CD14-positive monocyte (primary cell): ENCODE results near the gene KIF17. TPM values are rescaled to one million over a fixed set of nuclear protein-coding genes. Genes with fewer than 3 reads are reported as not detected.

Experiments
- DNase-seq, 3 donors: peaks; one replicate each; pipeline ENCODE4 v3.0.0-alpha.2; 2011 to 2022
- H2AFZ ChIP-seq: 2 replicates; pipeline ENCODE4 v1.6.0; 2012; ENCODE audit warnings: mild to moderate bottlenecking, low read depth, low read length, inconsistent platforms; ENCODE audit not compliant: insufficient read depth, poor library complexity, severe bottlenecking
- H3K27ac ChIP-seq, 2 donors: 1 replicate in 1 of 2; 2 replicates in 1 of 2; pipeline ENCODE4 v1.5.1; 2012 to 2013; ENCODE audit warnings: low read length in 2 of 2, control low read depth in 1 of 2, inconsistent platforms in 1 of 2, low read depth in 1 of 2, mild to moderate bottlenecking in 1 of 2
- H3K27me3 ChIP-seq, 2 donors: one replicate each; pipeline versions ENCODE4 v1.6.0 to v1.6.1; 2011 to 2013; ENCODE audit warnings: low read length in 2 of 2; ENCODE audit not compliant: control insufficient read depth in 2 of 2, insufficient read depth in 2 of 2
- H3K36me3 ChIP-seq, 2 donors: replicated peaks in 1 of 2; 1 replicate in 1 of 2; 2 replicates in 1 of 2; pipeline versions ENCODE4 v1.5.1 to v1.6.1; 2012 to 2013; ENCODE audit warnings: low read length in 2 of 2, control low read depth in 1 of 2, inconsistent platforms in 1 of 2, mild to moderate bottlenecking in 1 of 2; ENCODE audit not compliant: insufficient read depth in 2 of 2, control insufficient read depth in 1 of 2
- H3K4me1 ChIP-seq, 2 donors: 1 replicate in 1 of 2; 2 replicates in 1 of 2; pipeline versions ENCODE4 v1.5.1 to v1.6.1; 2012 to 2013; ENCODE audit warnings: low read length in 2 of 2, control low read depth in 1 of 2, inconsistent platforms in 1 of 2, mild to moderate bottlenecking in 1 of 2, moderate library complexity in 1 of 2; ENCODE audit not compliant: insufficient read depth in 2 of 2, control insufficient read depth in 1 of 2
- H3K4me2 ChIP-seq: replicated peaks from 2 replicates; pipeline ENCODE3; 2012; ENCODE audit warnings: low read length, moderate library complexity, mild to moderate bottlenecking; ENCODE audit not compliant: poor library complexity, severe bottlenecking; ENCODE audit errors: extremely low read depth
- H3K4me3 ChIP-seq, 3 experiments: fragments of 200-600 bp in 1 of 3; sonication (generic) in 1 of 3; replicated peaks in 1 of 3; 1 replicate in 2 of 3; 2 replicates in 1 of 3; pipeline ENCODE4 v1.5.1; 2011 to 2013; ENCODE audit warnings: low read length in 3 of 3, mild to moderate bottlenecking in 3 of 3, control low read depth in 2 of 3, low read depth in 2 of 3, inconsistent platforms in 1 of 3, moderate library complexity in 1 of 3
- H3K79me2 ChIP-seq: 2 replicates; pipeline ENCODE4 v1.6.0; 2012; ENCODE audit warnings: mild to moderate bottlenecking, control low read depth, inconsistent platforms, low read length, moderate library complexity; ENCODE audit not compliant: insufficient read depth
- H3K9ac ChIP-seq: 2 replicates; pipeline ENCODE4 v1.6.0; 2017; ENCODE audit warnings: low read length, mild to moderate bottlenecking; ENCODE audit not compliant: insufficient read depth, poor library complexity, severe bottlenecking
- H3K9me3 ChIP-seq, 2 donors: replicated peaks in 1 of 2; 1 replicate in 1 of 2; 2 replicates in 1 of 2; pipeline versions ENCODE4 v1.5.1 to v1.6.1; 2012 to 2013; ENCODE audit warnings: low read length in 2 of 2, control low read depth in 1 of 2; ENCODE audit not compliant: control insufficient read depth in 1 of 2, insufficient read depth in 1 of 2
- H4K20me1 ChIP-seq: 2 replicates; pipeline ENCODE4 v1.6.0; 2012; ENCODE audit warnings: mild to moderate bottlenecking, low read length, control low read depth, moderate library complexity; ENCODE audit not compliant: insufficient read depth
- H3K27ac Mint-ChIP-seq, 7 donors: one replicate each; pipeline ENCODE4 v1.8.0; 2020; ENCODE audit warnings: mild to moderate bottlenecking in 7 of 7, mixed read lengths in 7 of 7, moderate library complexity in 6 of 7, inconsistent platforms in 2 of 7
- H3K27me3 Mint-ChIP-seq, 3 donors: one replicate each; pipeline ENCODE4 v1.8.0; 2021 to 2022; ENCODE audit warnings: low read depth in 3 of 3, mild to moderate bottlenecking in 3 of 3, mixed read lengths in 3 of 3, moderate library complexity in 3 of 3, inconsistent platforms in 1 of 3
- H3K36me3 Mint-ChIP-seq, 2 donors: one replicate each; pipeline ENCODE4 v1.8.0; 2020; ENCODE audit warnings: mixed read lengths in 2 of 2, inconsistent platforms in 1 of 2, mild to moderate bottlenecking in 1 of 2
- H3K4me1 Mint-ChIP-seq: one replicate; pipeline ENCODE4 v1.8.0; 2020; ENCODE audit warnings: mild to moderate bottlenecking, mixed read lengths
- H3K4me3 Mint-ChIP-seq, 2 donors: one replicate each; pipeline ENCODE4 v1.8.0; 2020; ENCODE audit warnings: mild to moderate bottlenecking in 2 of 2, mixed read lengths in 2 of 2, moderate library complexity in 1 of 2
- H3K9me3 Mint-ChIP-seq, 7 donors: one replicate each; pipeline ENCODE4 v1.8.0; 2020 to 2022; ENCODE audit warnings: mixed read lengths in 7 of 7, mild to moderate bottlenecking in 6 of 7, moderate library complexity in 6 of 7, inconsistent platforms in 2 of 7
- CTCF ChIP-seq: fragments of 200-600 bp; IDR thresholded peaks from one replicate; pipeline ENCODE4 v1.8.0; 2022; ENCODE audit warnings: antibody characterized with exemption, mild to moderate bottlenecking
- WGBS: methylation state at CpG from one replicate; pipeline ENCODE4 v1.1.5; 2013; ENCODE audit warnings: missing lambda C conversion rate; ENCODE audit not compliant: insufficient coverage; 5-methylcytosine and 5-hydroxymethylcytosine counted together
- intact Hi-C, 2 donors: fragments of 100-400 bp; cut with micrococcal nuclease; formaldehyde crosslinking; loops; one replicate each; pipeline versions ENCODE4 v1.15.0 to v1.15.1; 2023
- polyA plus RNA-seq, 3 donors: library from polyadenylated mRNA; depleted of rRNA in 1 of 3; unstranded in 2 of 3; stranded (reverse) in 1 of 3; fragments of 300-500 nt in 2 of 3; fragments of >200 nt in 1 of 3; fragmentation: Illumina TruSeq in 2 of 3; gene quantifications; 1 replicate in 2 of 3; 2 replicates in 1 of 3; pipeline ENCODE4 v1.2.3, GENCODE V29; 2012 to 2021

KIF17 gene
- polyA plus RNA-seq, 3 donors: 0.16 TPM; not detected in 2

GRCh38 chr1:20711285-20712214, 6.3 kb downstream of the KIF17 start:
- Histone ChIP-seq H2AFZ (no peak overlapping the region), H3K4me3 (no peak overlapping the region), H3K9me3 (no peaks in the 10 kb centered on the region), H3K4me2 (no peak overlapping the region), H3K27ac (no peak overlapping the region), H3K27me3 (peaks cover 2 to 11% of the 10 kb centered on the region in 2 donors), H4K20me1 (no peaks in the 10 kb centered on the region), H3K79me2 (no peaks in the 10 kb centered on the region), H3K36me3 (no peaks in the 10 kb centered on the region), H3K9ac (no peak overlapping the region), H3K4me1 (peaks cover 12% of the 10 kb centered on the region in 2 donors)
- WGBS: 89% methylated on average over 19 of the region's 29 CpGs
- Mint-ChIP-seq H3K4me1 (peaks cover 14% of the 10 kb centered on the region), H3K36me3 (no peaks in the 10 kb centered on the region), H3K27me3 (peaks cover 17 to 21% (median 20%) of the 10 kb centered on the region in 3 donors), H3K4me3 (no peak overlapping the region), H3K27ac (no peak overlapping the region), H3K9me3 (peaks cover 0 to 5% (median 0%) of the 10 kb centered on the region in 7 donors)
- no peak for DNase-seq
- intact Hi-C loops: no loop called here
- TF ChIP-seq CTCF: peak; percentile 12

GRCh38 chr1:20710469-20711284, 7.1 kb downstream of the KIF17 start:
- H3K79me2 ChIP-seq: no peaks in the 10 kb centered on the region
- H3K27me3 Mint-ChIP-seq: peaks cover 10 to 12% (median 11%) of the 10 kb centered on the region in 3 donors
- peaks cover 12% of the 10 kb centered on the region in 2 donors for H3K4me1 ChIP-seq
- H3K4me3 Mint-ChIP-seq: no peak overlapping the region
- H3K4me3 ChIP-seq: no peak overlapping the region
- no peak for TF ChIP-seq CTCF
- intact Hi-C loops: no loop called here
- WGBS: 79% methylated on average over 11 of the region's 18 CpGs
- no peaks in the 10 kb centered on the region for H4K20me1 ChIP-seq
- H3K36me3 Mint-ChIP-seq: no peaks in the 10 kb centered on the region
- H3K36me3 ChIP-seq: no peaks in the 10 kb centered on the region
- H3K9ac ChIP-seq: no peak overlapping the region
- H3K4me2 ChIP-seq: no peak overlapping the region
- H3K27ac Mint-ChIP-seq: peak overlapping the region in 1 of 7 donors; percentile 59
- no peaks in the 10 kb centered on the region for H3K9me3 ChIP-seq
- DNase-seq: no peak
- H2AFZ ChIP-seq: no peak overlapping the region
- peaks cover 14% of the 10 kb centered on the region for H3K4me1 Mint-ChIP-seq
- no peak overlapping the region for H3K27ac ChIP-seq
- H3K9me3 Mint-ChIP-seq: peaks cover 0 to 2% (median 0%) of the 10 kb centered on the region in 7 donors
- H3K27me3 ChIP-seq: peaks cover 0 to 3% of the 10 kb centered on the region in 2 donors
